Loucy (cell line): ENCODE results near the gene CELSR1.

Source experiments
- H2AFZ ChIP-seq: fragments of 200-600 bp; sonication (generic); 2 replicates; pipeline ENCODE4 v1.6.0; 2016; ENCODE audit warnings: antibody characterized with exemption, mild to moderate bottlenecking, low read length, moderate library complexity
- H3F3A ChIP-seq: fragments of 200-600 bp; 2 replicates; pipeline ENCODE4 v1.6.0; 2016; ENCODE audit warnings: antibody characterized with exemption, low read depth, mild to moderate bottlenecking
- H3K27me3 ChIP-seq: fragments of 200-600 bp; sonication (generic); 2 replicates; pipeline ENCODE4 v1.6.1; 2014; ENCODE audit warnings: low read length, mild to moderate bottlenecking; ENCODE audit not compliant: insufficient read depth, poor library complexity, severe bottlenecking
- H3K36me3 ChIP-seq: fragments of 200-600 bp; sonication (generic); 2 replicates; pipeline ENCODE4 v1.6.1; 2016; ENCODE audit warnings: low read length; ENCODE audit not compliant: insufficient read depth
- H3K4me1 ChIP-seq: fragments of 200-600 bp; sonication (generic); 2 replicates; pipeline ENCODE4 v1.5.1; 2014; ENCODE audit warnings: low read length, mild to moderate bottlenecking; ENCODE audit not compliant: insufficient read depth, poor library complexity, severe bottlenecking
- H3K4me2 ChIP-seq: fragments of 200-600 bp; sonication (generic); 2 replicates; pipeline ENCODE4 v1.6.0; 2014; ENCODE audit warnings: antibody characterized with exemption, low read length, low read depth, mild to moderate bottlenecking; ENCODE audit not compliant: poor library complexity, severe bottlenecking
- H3K4me3 ChIP-seq: fragments of 200-600 bp; sonication (generic); 2 replicates; pipeline ENCODE4 v1.5.1; 2014; ENCODE audit warnings: low read length, mild to moderate bottlenecking, mixed read lengths; ENCODE audit not compliant: poor library complexity, severe bottlenecking
- H3K79me2 ChIP-seq: fragments of 200-600 bp; sonication (generic); 2 replicates; pipeline ENCODE4 v1.6.1; 2014; ENCODE audit warnings: low read length; ENCODE audit not compliant: insufficient read depth
- H3K9ac ChIP-seq: fragments of 200-600 bp; sonication (generic); 2 replicates; pipeline ENCODE4 v1.6.0; 2014; ENCODE audit warnings: mild to moderate bottlenecking, low read depth, low read length, moderate library complexity; ENCODE audit not compliant: poor library complexity, severe bottlenecking
- H3K9me2 ChIP-seq: fragments of 200-600 bp; sonication (generic); replicated peaks from 2 replicates; pipeline ENCODE4 v1.6.1; 2016; ENCODE audit warnings: low read depth, low read length, mixed read lengths
- H3K9me3 ChIP-seq: fragments of 200-600 bp; sonication (generic); 2 replicates; pipeline ENCODE4 v1.6.1; 2014; ENCODE audit warnings: mild to moderate bottlenecking, antibody characterized with exemption, low read length, low read depth; ENCODE audit not compliant: insufficient read depth
- H4K20me1 ChIP-seq: fragments of 200-600 bp; sonication (generic); 2 replicates; pipeline ENCODE4 v1.6.0; 2014; ENCODE audit warnings: antibody characterized with exemption, low read length, mild to moderate bottlenecking; ENCODE audit not compliant: insufficient read depth, poor library complexity, severe bottlenecking
- CTCF ChIP-seq: fragments of 200-600 bp; sonication (generic); conservative IDR thresholded peaks from 2 replicates; pipeline ENCODE4 v1.5.1; 2014; ENCODE audit warnings: mild to moderate bottlenecking, antibody characterized with exemption, low read length
- EZH2phosphoT487 ChIP-seq: fragments of 200-600 bp; IDR thresholded peaks from 2 replicates; pipeline ENCODE4 v1.6.1; 2018; ENCODE audit warnings: antibody characterized with exemption, mild to moderate bottlenecking, moderate library complexity, borderline replicate concordance

CELSR1 gene

GRCh38 chr22:46331496-46331895 lies 205.9 kb downstream of the CELSR1 start:
- Histone ChIP-seq H3K36me3 (peaks cover 70% of the 10 kb centered on the region; the same call in 1 of the 2 replicates), H2AFZ (no peak overlapping the region), H3K9ac (no peak overlapping the region), H3F3A (peaks cover 4% of the 10 kb centered on the region), H4K20me1 (peaks cover 2% of the 10 kb centered on the region), H3K4me1 (peaks cover 7% of the 10 kb centered on the region), H3K79me2 (peaks cover 13% of the 10 kb centered on the region), H3K9me3 (no peaks in the 10 kb centered on the region), H3K4me3 (no peak overlapping the region), H3K9me2 (no peaks in the 10 kb centered on the region), H3K4me2 (no peak overlapping the region), H3K27me3 (peaks cover 4% of the 10 kb centered on the region)
- no peak for TF ChIP-seq CTCF
- no peak for TF ChIP-seq EZH2phosphoT487

DNA sequence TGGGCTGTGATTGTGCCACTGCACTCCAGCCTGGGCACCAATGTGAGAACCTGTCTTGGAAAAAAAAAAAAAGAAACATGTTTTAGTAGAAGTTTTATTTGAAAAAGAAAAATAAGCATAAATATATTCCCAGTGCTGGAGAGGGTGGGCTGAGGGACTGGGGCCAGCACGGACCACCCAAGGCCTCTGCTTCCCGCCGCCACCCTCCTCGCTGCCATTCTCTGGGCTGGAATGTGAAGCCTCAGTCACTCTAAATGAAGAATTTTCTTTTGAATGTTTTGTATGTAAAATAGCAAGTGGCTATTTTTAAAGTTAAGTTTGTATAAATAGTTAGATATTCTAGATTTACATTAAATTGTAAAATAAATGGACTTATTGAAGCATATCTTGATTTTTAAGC lies 207.0 kb downstream of the CELSR1 start:
- Histone ChIP-seq H3K4me2 (no peak overlapping the region), H3K4me3 (no peak overlapping the region), H2AFZ (no peak overlapping the region), H3K9ac (no peak overlapping the region), H3F3A (peaks cover 4% of the 10 kb centered on the region), H3K36me3 (peaks cover 81% of the 10 kb centered on the region; the same call in 1 of the 2 replicates), H3K9me3 (no peaks in the 10 kb centered on the region), H3K4me1 (peaks cover 4% of the 10 kb centered on the region), H4K20me1 (peaks cover 2% of the 10 kb centered on the region), H3K79me2 (peaks cover 4% of the 10 kb centered on the region; the same call in 1 of the 2 replicates), H3K27me3 (no peaks in the 10 kb centered on the region), H3K9me2 (no peaks in the 10 kb centered on the region)
- TF ChIP-seq EZH2phosphoT487 (no peak), CTCF (no peak)

DNA sequence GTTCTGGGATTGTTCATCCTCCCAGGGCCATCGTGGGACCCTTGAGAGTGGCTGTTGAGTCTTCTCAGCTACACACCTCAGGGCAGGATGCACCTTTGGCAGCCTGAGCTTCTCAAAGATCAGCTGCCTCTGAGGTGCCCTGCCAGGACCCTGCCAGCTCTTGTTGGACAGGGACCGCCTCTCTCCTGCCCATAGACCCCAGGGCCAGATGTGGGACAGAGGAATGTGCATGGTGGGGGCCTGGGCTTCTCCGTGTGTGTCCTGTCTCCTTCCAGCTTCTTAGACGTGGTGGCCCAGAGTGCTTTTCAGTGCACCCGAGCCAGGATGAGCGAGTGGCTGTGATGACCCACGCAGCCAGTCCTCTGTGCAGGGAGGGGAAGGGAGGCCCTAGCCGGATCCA lies 207.8 kb downstream of the CELSR1 start:
- Histone ChIP-seq H3K4me3 (no peak overlapping the region), H3K36me3 (peaks cover 89% of the 10 kb centered on the region; the same call in 1 of the 2 replicates), H3K27me3 (no peaks in the 10 kb centered on the region), H3K4me1 (no peaks in the 10 kb centered on the region), H2AFZ (no peak overlapping the region), H3K9me3 (no peaks in the 10 kb centered on the region), H3K4me2 (no peak overlapping the region), H3K9me2 (no peaks in the 10 kb centered on the region), H4K20me1 (peaks cover 2% of the 10 kb centered on the region), H3K9ac (no peak overlapping the region), H3F3A (peaks cover 4% of the 10 kb centered on the region), H3K79me2 (no peaks in the 10 kb centered on the region)
- TF ChIP-seq CTCF = no peak
- TF ChIP-seq EZH2phosphoT487 = no peak
